CD14-positive monocyte (primary cell): ENCODE data around the gene MKI67. TPM values are rescaled to one million over a fixed set of nuclear protein-coding genes. Genes with fewer than 3 reads are reported as not detected.
A peak's percentile ranks its signal among the peaks of the same experiment; 100 is the strongest.

Experiments used
- DNase-seq, 3 donors: peaks; one replicate each; pipeline ENCODE4 v3.0.0-alpha.2; 2011 to 2022
- H2AFZ ChIP-seq: 2 replicates; pipeline ENCODE4 v1.6.0; 2012; ENCODE audit warnings: mild to moderate bottlenecking, low read depth, low read length, inconsistent platforms; ENCODE audit not compliant: insufficient read depth, poor library complexity, severe bottlenecking
- H3K27ac ChIP-seq, 2 donors: 1 replicate in 1 of 2; 2 replicates in 1 of 2; pipeline ENCODE4 v1.5.1; 2012 to 2013; ENCODE audit warnings: low read length in 2 of 2, control low read depth in 1 of 2, inconsistent platforms in 1 of 2, low read depth in 1 of 2, mild to moderate bottlenecking in 1 of 2
- H3K27me3 ChIP-seq, 2 donors: one replicate each; pipeline versions ENCODE4 v1.6.0 to v1.6.1; 2011 to 2013; ENCODE audit warnings: low read length in 2 of 2; ENCODE audit not compliant: control insufficient read depth in 2 of 2, insufficient read depth in 2 of 2
- H3K36me3 ChIP-seq, 2 donors: replicated peaks in 1 of 2; 1 replicate in 1 of 2; 2 replicates in 1 of 2; pipeline versions ENCODE4 v1.5.1 to v1.6.1; 2012 to 2013; ENCODE audit warnings: low read length in 2 of 2, control low read depth in 1 of 2, inconsistent platforms in 1 of 2, mild to moderate bottlenecking in 1 of 2; ENCODE audit not compliant: insufficient read depth in 2 of 2, control insufficient read depth in 1 of 2
- H3K4me1 ChIP-seq, 2 donors: 1 replicate in 1 of 2; 2 replicates in 1 of 2; pipeline versions ENCODE4 v1.5.1 to v1.6.1; 2012 to 2013; ENCODE audit warnings: low read length in 2 of 2, control low read depth in 1 of 2, inconsistent platforms in 1 of 2, mild to moderate bottlenecking in 1 of 2, moderate library complexity in 1 of 2; ENCODE audit not compliant: insufficient read depth in 2 of 2, control insufficient read depth in 1 of 2
- H3K4me2 ChIP-seq: replicated peaks from 2 replicates; pipeline ENCODE3; 2012; ENCODE audit warnings: low read length, moderate library complexity, mild to moderate bottlenecking; ENCODE audit not compliant: poor library complexity, severe bottlenecking; ENCODE audit errors: extremely low read depth
- H3K4me3 ChIP-seq, 3 experiments: fragments of 200-600 bp in 1 of 3; sonication (generic) in 1 of 3; replicated peaks in 1 of 3; 1 replicate in 2 of 3; 2 replicates in 1 of 3; pipeline ENCODE4 v1.5.1; 2011 to 2013; ENCODE audit warnings: low read length in 3 of 3, mild to moderate bottlenecking in 3 of 3, control low read depth in 2 of 3, low read depth in 2 of 3, inconsistent platforms in 1 of 3, moderate library complexity in 1 of 3
- H3K79me2 ChIP-seq: 2 replicates; pipeline ENCODE4 v1.6.0; 2012; ENCODE audit warnings: mild to moderate bottlenecking, control low read depth, inconsistent platforms, low read length, moderate library complexity; ENCODE audit not compliant: insufficient read depth
- H3K9ac ChIP-seq: 2 replicates; pipeline ENCODE4 v1.6.0; 2017; ENCODE audit warnings: low read length, mild to moderate bottlenecking; ENCODE audit not compliant: insufficient read depth, poor library complexity, severe bottlenecking
- H3K9me3 ChIP-seq, 2 donors: replicated peaks in 1 of 2; 1 replicate in 1 of 2; 2 replicates in 1 of 2; pipeline versions ENCODE4 v1.5.1 to v1.6.1; 2012 to 2013; ENCODE audit warnings: low read length in 2 of 2, control low read depth in 1 of 2; ENCODE audit not compliant: control insufficient read depth in 1 of 2, insufficient read depth in 1 of 2
- H4K20me1 ChIP-seq: 2 replicates; pipeline ENCODE4 v1.6.0; 2012; ENCODE audit warnings: mild to moderate bottlenecking, low read length, control low read depth, moderate library complexity; ENCODE audit not compliant: insufficient read depth
- H3K27ac Mint-ChIP-seq, 7 donors: one replicate each; pipeline ENCODE4 v1.8.0; 2020; ENCODE audit warnings: mild to moderate bottlenecking in 7 of 7, mixed read lengths in 7 of 7, moderate library complexity in 6 of 7, inconsistent platforms in 2 of 7
- H3K27me3 Mint-ChIP-seq, 3 donors: one replicate each; pipeline ENCODE4 v1.8.0; 2021 to 2022; ENCODE audit warnings: low read depth in 3 of 3, mild to moderate bottlenecking in 3 of 3, mixed read lengths in 3 of 3, moderate library complexity in 3 of 3, inconsistent platforms in 1 of 3
- H3K36me3 Mint-ChIP-seq, 2 donors: one replicate each; pipeline ENCODE4 v1.8.0; 2020; ENCODE audit warnings: mixed read lengths in 2 of 2, inconsistent platforms in 1 of 2, mild to moderate bottlenecking in 1 of 2
- H3K4me1 Mint-ChIP-seq: one replicate; pipeline ENCODE4 v1.8.0; 2020; ENCODE audit warnings: mild to moderate bottlenecking, mixed read lengths
- H3K4me3 Mint-ChIP-seq, 2 donors: one replicate each; pipeline ENCODE4 v1.8.0; 2020; ENCODE audit warnings: mild to moderate bottlenecking in 2 of 2, mixed read lengths in 2 of 2, moderate library complexity in 1 of 2
- H3K9me3 Mint-ChIP-seq, 7 donors: one replicate each; pipeline ENCODE4 v1.8.0; 2020 to 2022; ENCODE audit warnings: mixed read lengths in 7 of 7, mild to moderate bottlenecking in 6 of 7, moderate library complexity in 6 of 7, inconsistent platforms in 2 of 7
- WGBS: methylation state at CpG from one replicate; pipeline ENCODE4 v1.1.5; 2013; ENCODE audit warnings: missing lambda C conversion rate; ENCODE audit not compliant: insufficient coverage; 5-methylcytosine and 5-hydroxymethylcytosine counted together
- intact Hi-C, 2 donors: fragments of 100-400 bp; cut with micrococcal nuclease; formaldehyde crosslinking; loops; one replicate each; pipeline versions ENCODE4 v1.15.0 to v1.15.1; 2023
- polyA plus RNA-seq, 3 donors: library from polyadenylated mRNA; depleted of rRNA in 1 of 3; unstranded in 2 of 3; stranded (reverse) in 1 of 3; fragments of 300-500 nt in 2 of 3; fragments of >200 nt in 1 of 3; fragmentation: Illumina TruSeq in 2 of 3; gene quantifications; 1 replicate in 2 of 3; 2 replicates in 1 of 3; pipeline ENCODE4 v1.2.3, GENCODE V29; 2012 to 2021
- TF ChIP-seq, protein P1 (sequence below): fragments of 200-600 bp; IDR thresholded peaks from one replicate; pipeline ENCODE4 v1.8.0; 2022; ENCODE audit warnings: antibody characterized with exemption, mild to moderate bottlenecking

Gene MKI67
- polyA plus RNA-seq, 3 donors, result 0.02 to 0.05 TPM; not detected in 1

DNA sequence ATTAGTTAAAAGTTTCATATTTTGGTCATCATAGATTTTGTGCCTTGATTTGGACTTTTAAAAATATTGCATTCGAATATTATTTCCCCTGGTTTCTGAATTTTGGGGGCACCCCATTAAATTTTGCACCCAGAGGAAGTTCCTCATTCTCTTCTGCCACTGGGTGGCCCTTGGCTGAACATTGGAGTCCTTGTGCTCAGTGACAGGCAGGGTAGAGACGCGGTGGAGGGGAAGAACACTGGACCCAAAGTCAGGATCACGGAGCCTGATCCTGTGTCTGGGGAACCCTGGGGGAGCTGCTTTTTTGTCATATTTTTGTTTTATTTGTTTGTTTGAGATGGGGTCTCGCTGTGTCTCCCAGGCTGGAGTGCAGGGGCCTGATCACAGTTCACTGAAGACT is 74.7 kb downstream of the MKI67 start:
- H3K9ac ChIP-seq, result peak overlapping the region; percentile 50
- H3K4me3 ChIP-seq, result peak overlapping the region; percentile 17 to 100 (median 95)
- peaks cover 98% of the 10 kb centered on the region for H3K79me2 ChIP-seq
- H3K4me3 Mint-ChIP-seq, result peak overlapping the region; percentile 96 to 99
- H3K27me3 ChIP-seq, result no peaks in the 10 kb centered on the region
- H2AFZ ChIP-seq, result no peak overlapping the region
- TF ChIP-seq, protein P1, sequence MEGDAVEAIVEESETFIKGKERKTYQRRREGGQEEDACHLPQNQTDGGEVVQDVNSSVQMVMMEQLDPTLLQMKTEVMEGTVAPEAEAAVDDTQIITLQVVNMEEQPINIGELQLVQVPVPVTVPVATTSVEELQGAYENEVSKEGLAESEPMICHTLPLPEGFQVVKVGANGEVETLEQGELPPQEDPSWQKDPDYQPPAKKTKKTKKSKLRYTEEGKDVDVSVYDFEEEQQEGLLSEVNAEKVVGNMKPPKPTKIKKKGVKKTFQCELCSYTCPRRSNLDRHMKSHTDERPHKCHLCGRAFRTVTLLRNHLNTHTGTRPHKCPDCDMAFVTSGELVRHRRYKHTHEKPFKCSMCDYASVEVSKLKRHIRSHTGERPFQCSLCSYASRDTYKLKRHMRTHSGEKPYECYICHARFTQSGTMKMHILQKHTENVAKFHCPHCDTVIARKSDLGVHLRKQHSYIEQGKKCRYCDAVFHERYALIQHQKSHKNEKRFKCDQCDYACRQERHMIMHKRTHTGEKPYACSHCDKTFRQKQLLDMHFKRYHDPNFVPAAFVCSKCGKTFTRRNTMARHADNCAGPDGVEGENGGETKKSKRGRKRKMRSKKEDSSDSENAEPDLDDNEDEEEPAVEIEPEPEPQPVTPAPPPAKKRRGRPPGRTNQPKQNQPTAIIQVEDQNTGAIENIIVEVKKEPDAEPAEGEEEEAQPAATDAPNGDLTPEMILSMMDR, result peak; percentile 42
- peaks cover 83 to 88% of the 10 kb centered on the region in 2 donors for H3K36me3 Mint-ChIP-seq
- H3K36me3 ChIP-seq, result peaks cover 44 to 67% of the 10 kb centered on the region in 2 donors
- peaks cover 87% of the 10 kb centered on the region for H4K20me1 ChIP-seq
- peak overlapping the region; percentile 94 for H3K4me2 ChIP-seq
- H3K9me3 Mint-ChIP-seq, result peaks cover 0 to 2% (median 0%) of the 10 kb centered on the region in 7 donors
- WGBS, result 8% methylated on average over 2 of the region's 5 CpGs
- peaks cover 72% of the 10 kb centered on the region for H3K4me1 Mint-ChIP-seq
- H3K4me1 ChIP-seq, result peaks cover 82 to 90% of the 10 kb centered on the region in 2 donors
- DNase-seq, result peak; percentile 40 to 50 (median 40)
- peak overlapping the region; percentile 97 to 100 (median 98) for H3K27ac Mint-ChIP-seq
- H3K27me3 Mint-ChIP-seq, result peaks cover 0 to 14% (median 0%) of the 10 kb centered on the region in 3 donors
- no peaks in the 10 kb centered on the region for H3K9me3 ChIP-seq
- intact Hi-C loops, result no loop called here
- H3K27ac ChIP-seq, result peak overlapping the region; percentile 94 to 98

DNA sequence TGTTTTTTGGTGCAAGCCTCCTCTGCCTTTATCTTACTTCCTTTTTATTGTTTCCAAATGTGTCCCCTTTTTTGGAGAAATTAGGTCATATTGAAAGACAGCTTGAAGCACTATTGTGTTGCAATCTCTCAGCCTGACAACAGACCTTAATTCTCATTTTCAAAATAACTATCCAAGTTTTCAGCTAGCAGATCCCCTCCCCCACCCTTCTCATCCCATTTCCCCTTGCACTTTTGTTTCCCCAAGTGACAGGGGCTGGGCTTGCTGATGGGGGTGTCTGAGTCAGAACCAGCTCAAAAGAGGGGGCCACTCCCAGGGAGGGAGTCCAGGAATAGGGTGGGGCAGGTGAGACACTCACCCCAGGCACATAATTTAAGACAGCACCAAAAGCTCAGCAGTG is 75.3 kb downstream of the MKI67 start:
- Mint-ChIP-seq H3K9me3 (peaks cover 0 to 2% (median 0%) of the 10 kb centered on the region in 7 donors), H3K36me3 (peaks cover 77 to 82% of the 10 kb centered on the region in 2 donors), H3K4me1 (peaks cover 74% of the 10 kb centered on the region), H3K4me3 (peak overlapping the region; percentile 96 to 99), H3K27me3 (peaks cover 0 to 14% (median 0%) of the 10 kb centered on the region in 3 donors), H3K27ac (peak overlapping the region; percentile 97 to 100 (median 98))
- Histone ChIP-seq H4K20me1 (peaks cover 87% of the 10 kb centered on the region), H3K79me2 (peaks cover 98% of the 10 kb centered on the region), H3K4me2 (peak overlapping the region; percentile 94), H3K9ac (peak overlapping the region; percentile 50), H3K4me3 (peak overlapping the region; percentile 77 to 100 (median 95)), H3K36me3 (peaks cover 38 to 61% of the 10 kb centered on the region in 2 donors), H3K27me3 (no peaks in the 10 kb centered on the region), H3K9me3 (no peaks in the 10 kb centered on the region), H3K27ac (peak overlapping the region; percentile 94 to 98), H2AFZ (no peak overlapping the region), H3K4me1 (peaks cover 82 to 90% of the 10 kb centered on the region in 2 donors)
- TF ChIP-seq, protein P1, result no peak
- peak; percentile 76 to 84 (median 80) for DNase-seq
- intact Hi-C loops, result no loop called here
